Measurements from ENCODE around the gene INPP5A. TPM values are rescaled to one million over a fixed set of nuclear protein-coding genes. Genes with fewer than 3 reads are reported as not detected.

The INPP5A gene
- total and polyA plus RNA-seq, 2 of the 13 experiments (the other 11 are each of a cell fraction or from before 2014, with no cell fraction given), result 17.5 to 37.9 TPM

DNA sequence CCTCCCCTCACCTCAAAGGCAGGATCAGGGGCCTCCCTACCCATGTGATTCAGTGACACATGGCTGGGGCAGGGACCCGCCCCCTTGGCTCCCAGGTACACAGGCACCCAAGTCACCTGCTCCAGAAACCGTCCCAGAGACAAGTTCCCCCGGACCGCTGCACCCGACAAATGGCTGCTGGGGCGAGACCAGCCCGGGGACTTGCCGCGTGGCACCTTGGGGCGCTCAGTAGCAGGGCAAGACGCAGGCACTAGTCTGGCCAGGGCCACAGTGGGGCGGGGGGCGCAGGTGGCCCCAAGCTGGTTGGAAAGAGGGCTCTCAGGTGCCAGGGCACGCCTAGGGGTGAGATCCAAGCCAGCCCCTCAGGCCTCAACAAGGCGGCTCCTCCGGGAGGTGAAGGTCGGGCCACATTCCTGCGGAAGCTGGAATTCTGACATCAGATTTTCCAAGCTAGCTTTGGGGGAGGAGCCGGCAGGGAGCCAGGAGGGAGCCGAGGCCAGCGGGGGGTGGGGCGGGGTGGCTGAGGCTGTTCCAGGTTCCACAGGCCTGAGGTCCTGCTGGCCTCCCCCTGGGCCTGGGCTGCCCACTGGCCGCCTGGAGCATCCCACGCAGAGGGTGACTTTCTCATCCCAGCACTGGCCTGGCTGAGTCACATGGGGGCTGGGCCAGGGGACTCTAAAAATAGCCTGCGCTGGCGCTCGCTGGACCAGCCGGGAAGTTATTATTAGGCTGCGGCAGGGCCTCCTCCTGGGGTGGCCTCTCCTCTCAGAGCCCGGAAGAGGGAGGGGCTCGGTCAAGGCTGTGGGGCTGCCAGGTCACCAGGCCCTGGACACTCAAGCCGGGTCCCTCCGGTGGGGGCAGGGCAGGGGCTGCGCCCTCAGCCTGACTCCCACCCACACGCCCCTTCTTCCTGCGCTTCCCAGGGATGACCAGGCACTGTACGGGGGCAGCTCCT lies 20.5 kb upstream of the INPP5A start (continued):
- TF ChIP-seq KMT2B (CRISPR knock-in tag; IDR thresholded peaks at IDR 0.05) (no peak), ZBTB3 (CRISPR knock-in tag; IDR thresholded peaks at IDR 0.05; ENCODE audit: borderline replicate concordance, low read depth) (0 out of 2 replicates have a peak, but pooled peaks have one; percentile 26), ZNF547 (CRISPR knock-in tag; IDR thresholded peaks at IDR 0.05) (peak; percentile 50; the same call in 1 of the 2 replicates), CEBPZ (IDR thresholded peaks at IDR 0.05; ENCODE audit: low read length) (no peak), GZF1 (CRISPR knock-in tag; IDR thresholded peaks at IDR 0.05) (no peak), RARA (CRISPR knock-in tag; IDR thresholded peaks at IDR 0.05) (peak; percentile 97), ZNF720 (CRISPR knock-in tag; IDR thresholded peaks at IDR 0.05) (no peak), YEATS4 (CRISPR knock-in tag; IDR thresholded peaks at IDR 0.05; ENCODE audit: borderline replicate concordance) (no peak), MTF1 (CRISPR knock-in tag; IDR thresholded peaks at IDR 0.05) (no peak), ZNF776 (CRISPR knock-in tag; IDR thresholded peaks at IDR 0.05) (peak; percentile 26; the same call in 1 of the 2 replicates), MED13 (CRISPR knock-in tag; IDR thresholded peaks at IDR 0.05) (no peak), LRRFIP1 (CRISPR knock-in tag; conservative IDR thresholded peaks at IDR 0.05) (no peak), TGIF2 (CRISPR knock-in tag; IDR thresholded peaks at IDR 0.05) (peak; percentile 63; the same call in 1 of the 2 replicates), ZNF331 (CRISPR knock-in tag; IDR thresholded peaks at IDR 0.05) (peak; percentile 51; the same call in 1 of the 2 replicates), U2AF1 (optimal IDR thresholded peaks at IDR 0.05; ENCODE audit: low read depth, low read length) (no peak), CCDC6 (CRISPR knock-in tag; IDR thresholded peaks at IDR 0.05) (no peak), KLF9 (CRISPR knock-in tag; IDR thresholded peaks at IDR 0.05; ENCODE audit: low read depth) (no peak)
- TF ChIP-seq, protein P1, sequence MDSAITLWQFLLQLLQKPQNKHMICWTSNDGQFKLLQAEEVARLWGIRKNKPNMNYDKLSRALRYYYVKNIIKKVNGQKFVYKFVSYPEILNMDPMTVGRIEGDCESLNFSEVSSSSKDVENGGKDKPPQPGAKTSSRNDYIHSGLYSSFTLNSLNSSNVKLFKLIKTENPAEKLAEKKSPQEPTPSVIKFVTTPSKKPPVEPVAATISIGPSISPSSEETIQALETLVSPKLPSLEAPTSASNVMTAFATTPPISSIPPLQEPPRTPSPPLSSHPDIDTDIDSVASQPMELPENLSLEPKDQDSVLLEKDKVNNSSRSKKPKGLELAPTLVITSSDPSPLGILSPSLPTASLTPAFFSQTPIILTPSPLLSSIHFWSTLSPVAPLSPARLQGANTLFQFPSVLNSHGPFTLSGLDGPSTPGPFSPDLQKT (CRISPR knock-in tag; IDR thresholded peaks at IDR 0.05; ENCODE audit: borderline replicate concordance), result no peak
- TF ChIP-seq, protein P2, sequence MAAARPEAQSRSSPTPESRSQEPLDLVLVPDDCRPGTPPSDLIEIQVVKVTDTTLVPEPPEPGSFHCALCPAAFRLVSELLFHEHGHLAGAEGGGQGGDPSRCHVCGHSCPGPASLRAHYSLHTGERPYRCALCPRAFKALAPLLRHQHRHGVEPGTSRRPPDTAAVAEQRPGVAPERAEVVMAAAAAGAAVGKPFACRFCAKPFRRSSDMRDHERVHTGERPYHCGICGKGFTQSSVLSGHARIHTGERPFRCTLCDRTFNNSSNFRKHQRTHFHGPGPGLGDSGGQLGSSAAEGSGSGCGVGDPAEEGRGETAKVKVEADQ (CRISPR knock-in tag; IDR thresholded peaks at IDR 0.05; ENCODE audit: borderline replicate concordance), result no peak
- TF ChIP-seq, protein P3, sequence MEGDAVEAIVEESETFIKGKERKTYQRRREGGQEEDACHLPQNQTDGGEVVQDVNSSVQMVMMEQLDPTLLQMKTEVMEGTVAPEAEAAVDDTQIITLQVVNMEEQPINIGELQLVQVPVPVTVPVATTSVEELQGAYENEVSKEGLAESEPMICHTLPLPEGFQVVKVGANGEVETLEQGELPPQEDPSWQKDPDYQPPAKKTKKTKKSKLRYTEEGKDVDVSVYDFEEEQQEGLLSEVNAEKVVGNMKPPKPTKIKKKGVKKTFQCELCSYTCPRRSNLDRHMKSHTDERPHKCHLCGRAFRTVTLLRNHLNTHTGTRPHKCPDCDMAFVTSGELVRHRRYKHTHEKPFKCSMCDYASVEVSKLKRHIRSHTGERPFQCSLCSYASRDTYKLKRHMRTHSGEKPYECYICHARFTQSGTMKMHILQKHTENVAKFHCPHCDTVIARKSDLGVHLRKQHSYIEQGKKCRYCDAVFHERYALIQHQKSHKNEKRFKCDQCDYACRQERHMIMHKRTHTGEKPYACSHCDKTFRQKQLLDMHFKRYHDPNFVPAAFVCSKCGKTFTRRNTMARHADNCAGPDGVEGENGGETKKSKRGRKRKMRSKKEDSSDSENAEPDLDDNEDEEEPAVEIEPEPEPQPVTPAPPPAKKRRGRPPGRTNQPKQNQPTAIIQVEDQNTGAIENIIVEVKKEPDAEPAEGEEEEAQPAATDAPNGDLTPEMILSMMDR (CRISPR knock-in tag; IDR thresholded peaks at IDR 0.05), result no peak

Data from HepG2 (cell line).